Measurements from ENCODE around the gene PLCD3.

GRCh38 chr17:45096926-45097325, 35.4 kb downstream of the PLCD3 start:
- TF ChIP-seq EZH2 (IDR thresholded peaks at IDR 0.05; ENCODE audit: low read length) (no peak), CTCF (optimal IDR thresholded peaks at IDR 0.05 in 1 of 3, IDR thresholded peaks at IDR 0.05 in 1 of 3, conservative IDR thresholded peaks at IDR 0.05 in 1 of 3; ENCODE audit: extremely low read depth in 1 of 3, insufficient read depth in 2 of 3, low read length in 3 of 3) (no peak)
